ENCODE measurements around the gene HSF4.
A peak's percentile ranks its signal among the peaks of the same experiment; 100 is the strongest.

HSF4 gene

GRCh38 chr16:67191995-67192681 is 27.6 kb downstream of the HSF4 start, which contains the start of gene E2F4:
E2F4 (plus strand) TSS chr16:67192155; CDS start chr16:67192228, 73 bp downstream.
- peak within 1 kb of the TSS; percentile 86 for H3K27ac ChIP-seq (replicated peaks)
- peak; percentile 89 to 93 for DNase-seq (ENCODE audit: low read depth in 1 of 2, low spot score in 1 of 2)
- peak; percentile 90 for TF ChIP-seq GABPA (IDR thresholded peaks at IDR 0.05; ENCODE audit: low read depth)
- TF ChIP-seq POLR2AphosphoS5 (IDR thresholded peaks at IDR 0.05; ENCODE audit: low read depth): peak; percentile 47
- peak; percentile 88 for TF ChIP-seq SPI1 (IDR thresholded peaks at IDR 0.05; ENCODE audit: borderline replicate concordance, low read depth)
- TF ChIP-seq REST (IDR thresholded peaks at IDR 0.05; ENCODE audit: insufficient replicate concordance, low read depth): no peak
- no peak for TF ChIP-seq CTCF (IDR thresholded peaks at IDR 0.05; ENCODE audit: insufficient read depth, low read length)
- H3K27me3 ChIP-seq (ENCODE audit: insufficient read depth, poor library complexity, severe bottlenecking): no peaks in the 10 kb centered on the region
- H3K4me3 ChIP-seq (replicated peaks; ENCODE audit: insufficient read depth, low read length): peak within 1 kb of the TSS; percentile 98

GRCh38 chr16:67192781-67193361 is 28.3 kb downstream of the HSF4 start:
- Histone ChIP-seq H3K4me3 (replicated peaks; ENCODE audit: insufficient read depth, low read length) (peak overlapping the region; percentile 98), H3K27me3 (ENCODE audit: insufficient read depth, poor library complexity, severe bottlenecking) (no peaks in the 10 kb centered on the region), H3K27ac (replicated peaks) (peak overlapping the region; percentile 86)
- no peak for DNase-seq (ENCODE audit: low read depth in 1 of 2, low spot score in 1 of 2)
- TF ChIP-seq CTCF (IDR thresholded peaks at IDR 0.05; ENCODE audit: insufficient read depth, low read length): no peak
- no peak for TF ChIP-seq POLR2AphosphoS5 (IDR thresholded peaks at IDR 0.05; ENCODE audit: low read depth)
- TF ChIP-seq GABPA (IDR thresholded peaks at IDR 0.05; ENCODE audit: low read depth): no peak
- no peak for TF ChIP-seq SPI1 (IDR thresholded peaks at IDR 0.05; ENCODE audit: borderline replicate concordance, low read depth)
- no peak for TF ChIP-seq REST (IDR thresholded peaks at IDR 0.05; ENCODE audit: insufficient replicate concordance, low read depth)

GRCh38 chr16:67193536-67193935 is 29.0 kb downstream of the HSF4 start:
- no peaks in the 10 kb centered on the region for H3K27me3 ChIP-seq (ENCODE audit: insufficient read depth, poor library complexity, severe bottlenecking)
- peak overlapping the region; percentile 98 for H3K4me3 ChIP-seq (replicated peaks; ENCODE audit: insufficient read depth, low read length)
- no peak overlapping the region; the same call in 1 of the 2 replicates for H3K27ac ChIP-seq (replicated peaks)
- no peak for DNase-seq (ENCODE audit: low read depth in 1 of 2, low spot score in 1 of 2)
- TF ChIP-seq SPI1 (IDR thresholded peaks at IDR 0.05; ENCODE audit: borderline replicate concordance, low read depth) (no peak), REST (IDR thresholded peaks at IDR 0.05; ENCODE audit: insufficient replicate concordance, low read depth) (no peak), CTCF (IDR thresholded peaks at IDR 0.05; ENCODE audit: insufficient read depth, low read length) (no peak), GABPA (IDR thresholded peaks at IDR 0.05; ENCODE audit: low read depth) (no peak), POLR2AphosphoS5 (IDR thresholded peaks at IDR 0.05; ENCODE audit: low read depth) (no peak)
